GM18861 (cell line): Measurements from ENCODE around the gene ZNF384.
"Not testable (repeated sequence)": the region's sequence is repeated elsewhere in the genome, so short reads cannot be mapped to it uniquely, and the experiment has no call there.

ENCODE experiments used
- ATAC-seq: cut with Tn5 transposase; IDR thresholded peaks from one replicate; pipeline ENCODE4 v1.9.1; 2021; ENCODE audit not compliant: unreplicated experiment

ZNF384 gene

GRCh38 chr12:6688999-6689882 is at the start of gene ZNF384:
ZNF384 (minus strand) TSS chr12:6689375; CDS start chr12:6679520, 9,855 bp downstream.
- ATAC-seq, result peak; percentile 79

- ATAC-seq, result no peak
Measured at GRCh38 chr12:6736754-6737153, 47.6 kb upstream of the ZNF384 start.

GRCh38 chr12:6735448-6736191 is 46.4 kb upstream of the ZNF384 start:
- no peak for ATAC-seq

GRCh38 chr12:6734506-6735387 is 45.6 kb upstream of the ZNF384 start:
- ATAC-seq, result no peak

- ATAC-seq, result no peak
Measured at GRCh38 chr12:6730169-6730568, 41.0 kb upstream of the ZNF384 start.

GRCh38 chr12:6729186-6729585 is 40.0 kb upstream of the ZNF384 start:
- no peak for ATAC-seq

GRCh38 chr12:6725350-6725749 is 36.2 kb upstream of the ZNF384 start:
- ATAC-seq, result no peak

GRCh38 chr12:6724409-6724797 is 35.2 kb upstream of the ZNF384 start:
- peak; percentile 17 for ATAC-seq

GRCh38 chr12:6723607-6724408 is 34.6 kb upstream of the ZNF384 start, which contains the start of gene COPS7A:
COPS7A (plus strand) TSS chr12:6724046; CDS start chr12:6724657, 611 bp downstream.
- peak; percentile 85 for ATAC-seq

- ATAC-seq, result no peak
Measured at GRCh38 chr12:6722863-6723262, 33.7 kb upstream of the ZNF384 start.

GRCh38 chr12:6716874-6717437 is 27.8 kb upstream of the ZNF384 start:
- ATAC-seq, result no peak

GRCh38 chr12:6716031-6716873 is 27.1 kb upstream of the ZNF384 start:
- not testable (repeated sequence) for ATAC-seq

GRCh38 chr12:6708960-6709394 is 19.8 kb upstream of the ZNF384 start:
- ATAC-seq, result no peak

- ATAC-seq, result not testable (repeated sequence)
Measured at GRCh38 chr12:6708351-6708750, 19.2 kb upstream of the ZNF384 start.

GRCh38 chr12:6703631-6704030 is 14.5 kb upstream of the ZNF384 start:
- no peak for ATAC-seq

GRCh38 chr12:6701078-6701768 is 12.0 kb upstream of the ZNF384 start:
- no peak for ATAC-seq

- ATAC-seq, result no peak
Measured at GRCh38 chr12:6700646-6701051, 11.5 kb upstream of the ZNF384 start, which contains the start of gene PIANP. PIANP (minus strand) TSS chr12:6700815; CDS start chr12:6698061, 2,754 bp downstream.

- ATAC-seq, result no peak
Measured at GRCh38 chr12:6699989-6700645, 10.9 kb upstream of the ZNF384 start.
